ENCODE results near the gene INSC. TPM values are rescaled to one million over a fixed set of nuclear protein-coding genes. Genes with fewer than 3 reads are reported as not detected.

Gene INSC
- polyA plus RNA-seq, 1 donor from 2014 or later = 0.12 TPM

DNA sequence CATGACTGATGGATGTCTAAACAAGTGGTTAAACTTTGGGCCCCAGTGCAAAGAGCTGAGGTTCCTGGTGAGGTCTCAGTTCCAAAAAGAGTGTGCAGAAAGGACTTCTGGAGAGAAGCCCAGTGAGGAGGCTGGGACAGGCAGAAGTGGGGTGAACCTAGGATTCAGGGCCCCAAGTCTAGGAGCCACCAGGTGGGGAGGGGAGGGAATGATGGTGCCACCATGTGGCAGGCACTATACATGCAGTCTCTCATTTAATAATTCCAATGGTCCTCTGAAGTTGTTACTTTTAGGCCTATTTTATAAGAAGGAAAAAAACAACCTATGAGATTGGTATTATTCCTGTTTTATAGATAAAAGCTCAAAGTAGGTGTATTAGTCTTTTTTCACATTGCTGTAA lies 102.0 kb downstream of the INSC start:
- no peak overlapping the region for H3K4me3 ChIP-seq (ENCODE audit: low read length)
- no peak overlapping the region for H3K27ac ChIP-seq (ENCODE audit: low read length)
- no peak for TF ChIP-seq EP300 (conservative IDR thresholded peaks at IDR 0.05; ENCODE audit: poor library complexity, severe bottlenecking)
- TF ChIP-seq, protein P1, sequence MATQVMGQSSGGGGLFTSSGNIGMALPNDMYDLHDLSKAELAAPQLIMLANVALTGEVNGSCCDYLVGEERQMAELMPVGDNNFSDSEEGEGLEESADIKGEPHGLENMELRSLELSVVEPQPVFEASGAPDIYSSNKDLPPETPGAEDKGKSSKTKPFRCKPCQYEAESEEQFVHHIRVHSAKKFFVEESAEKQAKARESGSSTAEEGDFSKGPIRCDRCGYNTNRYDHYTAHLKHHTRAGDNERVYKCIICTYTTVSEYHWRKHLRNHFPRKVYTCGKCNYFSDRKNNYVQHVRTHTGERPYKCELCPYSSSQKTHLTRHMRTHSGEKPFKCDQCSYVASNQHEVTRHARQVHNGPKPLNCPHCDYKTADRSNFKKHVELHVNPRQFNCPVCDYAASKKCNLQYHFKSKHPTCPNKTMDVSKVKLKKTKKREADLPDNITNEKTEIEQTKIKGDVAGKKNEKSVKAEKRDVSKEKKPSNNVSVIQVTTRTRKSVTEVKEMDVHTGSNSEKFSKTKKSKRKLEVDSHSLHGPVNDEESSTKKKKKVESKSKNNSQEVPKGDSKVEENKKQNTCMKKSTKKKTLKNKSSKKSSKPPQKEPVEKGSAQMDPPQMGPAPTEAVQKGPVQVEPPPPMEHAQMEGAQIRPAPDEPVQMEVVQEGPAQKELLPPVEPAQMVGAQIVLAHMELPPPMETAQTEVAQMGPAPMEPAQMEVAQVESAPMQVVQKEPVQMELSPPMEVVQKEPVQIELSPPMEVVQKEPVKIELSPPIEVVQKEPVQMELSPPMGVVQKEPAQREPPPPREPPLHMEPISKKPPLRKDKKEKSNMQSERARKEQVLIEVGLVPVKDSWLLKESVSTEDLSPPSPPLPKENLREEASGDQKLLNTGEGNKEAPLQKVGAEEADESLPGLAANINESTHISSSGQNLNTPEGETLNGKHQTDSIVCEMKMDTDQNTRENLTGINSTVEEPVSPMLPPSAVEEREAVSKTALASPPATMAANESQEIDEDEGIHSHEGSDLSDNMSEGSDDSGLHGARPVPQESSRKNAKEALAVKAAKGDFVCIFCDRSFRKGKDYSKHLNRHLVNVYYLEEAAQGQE (IDR thresholded peaks at IDR 0.05; ENCODE audit: borderline replicate concordance) = no peak
- no peak for TF ChIP-seq EZH2 (IDR thresholded peaks at IDR 0.05; ENCODE audit: borderline replicate concordance, insufficient read depth, low read length, poor library complexity, severe bottlenecking)
- no peak for TF ChIP-seq RAD21 (conservative IDR thresholded peaks at IDR 0.05)
- no peak for TF ChIP-seq SMC3 (conservative IDR thresholded peaks at IDR 0.05; ENCODE audit: poor library complexity)
- no peak for TF ChIP-seq MXI1 (conservative IDR thresholded peaks at IDR 0.05; ENCODE audit: poor library complexity, severe bottlenecking)
- H3K27me3 ChIP-seq (ENCODE audit: insufficient read depth, low read depth, low read length) = no peaks in the 10 kb centered on the region
- H3K9ac ChIP-seq (ENCODE audit: low read length) = no peak overlapping the region
- no peaks in the 10 kb centered on the region for H4K20me1 ChIP-seq (ENCODE audit: insufficient read depth)
- no peaks in the 10 kb centered on the region for H3K9me3 ChIP-seq (ENCODE audit: low read length)
- no peak overlapping the region for H3K4me2 ChIP-seq (ENCODE audit: low read length)
- no peak overlapping the region for H2AFZ ChIP-seq (ENCODE audit: low read depth, low read length)
- H3K9me2 ChIP-seq (ENCODE audit: insufficient read depth, low read length) = no peaks in the 10 kb centered on the region
- no peaks in the 10 kb centered on the region for H3K36me3 ChIP-seq (ENCODE audit: insufficient read depth, low read length)
- H3F3A ChIP-seq (ENCODE audit: insufficient read depth, low read length, poor library complexity, severe bottlenecking) = no peaks in the 10 kb centered on the region
- H3K79me2 ChIP-seq (replicated peaks; ENCODE audit: insufficient read depth, low read length) = no peaks in the 10 kb centered on the region

DNA sequence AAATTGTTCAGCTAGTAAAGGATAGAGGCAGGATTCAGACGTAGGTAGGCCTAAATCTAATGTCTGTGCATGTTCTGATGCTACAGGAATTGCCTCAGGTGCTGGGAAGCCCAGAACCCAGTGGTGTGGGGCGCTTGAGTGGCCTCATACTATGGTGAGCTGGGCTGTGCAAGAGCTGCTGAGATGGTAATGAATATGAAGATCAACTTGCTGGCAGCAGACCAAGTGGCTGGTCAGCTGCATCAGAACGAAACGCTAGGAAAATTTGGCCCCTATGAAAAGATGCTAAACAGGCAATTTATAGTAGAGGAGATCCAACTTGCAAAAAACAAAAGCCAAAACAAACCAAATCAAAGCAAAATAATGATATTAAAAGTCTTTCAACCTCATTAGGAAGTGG lies 102.7 kb downstream of the INSC start:
- Histone ChIP-seq H3K4me2 (ENCODE audit: low read length) (no peak overlapping the region), H3K79me2 (replicated peaks; ENCODE audit: insufficient read depth, low read length) (no peaks in the 10 kb centered on the region), H4K20me1 (ENCODE audit: insufficient read depth) (no peaks in the 10 kb centered on the region), H3K27me3 (ENCODE audit: insufficient read depth, low read depth, low read length) (no peaks in the 10 kb centered on the region), H3K27ac (ENCODE audit: low read length) (no peak overlapping the region), H2AFZ (ENCODE audit: low read depth, low read length) (no peak overlapping the region), H3K9ac (ENCODE audit: low read length) (no peak overlapping the region), H3K4me3 (ENCODE audit: low read length) (no peak overlapping the region), H3K9me3 (ENCODE audit: low read length) (no peaks in the 10 kb centered on the region), H3F3A (ENCODE audit: insufficient read depth, low read length, poor library complexity, severe bottlenecking) (no peaks in the 10 kb centered on the region), H3K36me3 (ENCODE audit: insufficient read depth, low read length) (no peaks in the 10 kb centered on the region), H3K9me2 (ENCODE audit: insufficient read depth, low read length) (no peaks in the 10 kb centered on the region)
- TF ChIP-seq POLR2AphosphoS5 (IDR thresholded peaks at IDR 0.05) = no peak
- TF ChIP-seq EP300 (conservative IDR thresholded peaks at IDR 0.05; ENCODE audit: poor library complexity, severe bottlenecking) = no peak
- no peak for TF ChIP-seq EZH2 (IDR thresholded peaks at IDR 0.05; ENCODE audit: borderline replicate concordance, insufficient read depth, low read length, poor library complexity, severe bottlenecking)
- TF ChIP-seq, protein P2, sequence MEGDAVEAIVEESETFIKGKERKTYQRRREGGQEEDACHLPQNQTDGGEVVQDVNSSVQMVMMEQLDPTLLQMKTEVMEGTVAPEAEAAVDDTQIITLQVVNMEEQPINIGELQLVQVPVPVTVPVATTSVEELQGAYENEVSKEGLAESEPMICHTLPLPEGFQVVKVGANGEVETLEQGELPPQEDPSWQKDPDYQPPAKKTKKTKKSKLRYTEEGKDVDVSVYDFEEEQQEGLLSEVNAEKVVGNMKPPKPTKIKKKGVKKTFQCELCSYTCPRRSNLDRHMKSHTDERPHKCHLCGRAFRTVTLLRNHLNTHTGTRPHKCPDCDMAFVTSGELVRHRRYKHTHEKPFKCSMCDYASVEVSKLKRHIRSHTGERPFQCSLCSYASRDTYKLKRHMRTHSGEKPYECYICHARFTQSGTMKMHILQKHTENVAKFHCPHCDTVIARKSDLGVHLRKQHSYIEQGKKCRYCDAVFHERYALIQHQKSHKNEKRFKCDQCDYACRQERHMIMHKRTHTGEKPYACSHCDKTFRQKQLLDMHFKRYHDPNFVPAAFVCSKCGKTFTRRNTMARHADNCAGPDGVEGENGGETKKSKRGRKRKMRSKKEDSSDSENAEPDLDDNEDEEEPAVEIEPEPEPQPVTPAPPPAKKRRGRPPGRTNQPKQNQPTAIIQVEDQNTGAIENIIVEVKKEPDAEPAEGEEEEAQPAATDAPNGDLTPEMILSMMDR (IDR thresholded peaks at IDR 0.05; ENCODE audit: poor library complexity, severe bottlenecking) = no peak
- TF ChIP-seq RAD21 (conservative IDR thresholded peaks at IDR 0.05) = no peak
- TF ChIP-seq SMC3 (conservative IDR thresholded peaks at IDR 0.05; ENCODE audit: poor library complexity) = no peak

DNA sequence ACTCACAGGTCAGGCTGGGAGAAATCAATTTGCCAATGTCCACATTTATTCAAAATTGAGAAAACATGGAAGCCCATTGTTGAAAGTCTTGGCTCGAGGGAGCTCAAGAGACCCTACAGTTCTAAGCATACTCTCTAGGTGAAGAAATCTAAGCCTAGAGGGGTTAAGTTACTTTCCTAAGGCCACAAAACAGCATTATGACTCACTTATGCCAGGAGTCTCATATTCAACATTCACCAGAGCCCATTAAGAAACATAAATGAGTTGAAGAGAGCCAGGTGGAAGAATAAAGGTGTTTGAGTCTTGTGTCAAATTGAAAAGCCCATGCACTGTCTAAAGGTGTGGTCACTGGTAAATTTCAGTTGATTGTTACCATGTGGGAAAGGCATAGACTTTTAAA lies 108.1 kb downstream of the INSC start:
- Histone ChIP-seq H3K9ac (ENCODE audit: low read length) (no peak overlapping the region), H3K27ac (ENCODE audit: low read length) (no peak overlapping the region), H3F3A (ENCODE audit: insufficient read depth, low read length, poor library complexity, severe bottlenecking) (no peaks in the 10 kb centered on the region), H3K27me3 (ENCODE audit: insufficient read depth, low read depth, low read length) (no peaks in the 10 kb centered on the region), H4K20me1 (ENCODE audit: insufficient read depth) (no peaks in the 10 kb centered on the region), H3K4me2 (ENCODE audit: low read length) (no peak overlapping the region), H3K79me2 (replicated peaks; ENCODE audit: insufficient read depth, low read length) (no peaks in the 10 kb centered on the region), H3K9me3 (ENCODE audit: low read length) (no peaks in the 10 kb centered on the region), H3K9me2 (ENCODE audit: insufficient read depth, low read length) (no peaks in the 10 kb centered on the region), H2AFZ (ENCODE audit: low read depth, low read length) (no peak overlapping the region), H3K36me3 (ENCODE audit: insufficient read depth, low read length) (no peaks in the 10 kb centered on the region), H3K4me3 (ENCODE audit: low read length) (no peak overlapping the region)
- TF ChIP-seq, protein P2 (IDR thresholded peaks at IDR 0.05; ENCODE audit: poor library complexity, severe bottlenecking) = no peak
- TF ChIP-seq RAD21 (conservative IDR thresholded peaks at IDR 0.05) (no peak), TAF1 (IDR thresholded peaks at IDR 0.05; ENCODE audit: low read depth) (no peak), EZH2 (IDR thresholded peaks at IDR 0.05; ENCODE audit: borderline replicate concordance, insufficient read depth, low read length, poor library complexity, severe bottlenecking) (no peak), EP300 (conservative IDR thresholded peaks at IDR 0.05; ENCODE audit: poor library complexity, severe bottlenecking) (no peak), MXI1 (conservative IDR thresholded peaks at IDR 0.05; ENCODE audit: poor library complexity, severe bottlenecking) (no peak), SMC3 (conservative IDR thresholded peaks at IDR 0.05; ENCODE audit: poor library complexity) (no peak), POLR2AphosphoS5 (IDR thresholded peaks at IDR 0.05) (no peak)
- TF ChIP-seq, protein P1 (IDR thresholded peaks at IDR 0.05; ENCODE audit: borderline replicate concordance) = no peak
